HEK293 (cell line): ENCODE results near the gene NTRK3.

Experiments
- CTCF ChIA-PET: fragments of 350-600 bp; formaldehyde crosslinking; extraction: SDS; loops from one replicate; lab custom pipeline; 2021; ENCODE audit warnings: antibody characterized with exemption; lab: Yijun Ruan, JAX
- POLR2A ChIA-PET: fragments of 300-600 bp; formaldehyde crosslinking; extraction: SDS; loops from one replicate; lab custom pipeline; 2020; ENCODE audit warnings: antibody characterized with exemption, inconsistent platforms; lab: Yijun Ruan, JAX
- H3K27ac ChIP-seq: fragments of 200-500 bp; sonication (Bioruptor generic); 2 replicates; pipeline ENCODE4 v1.5.1; 2014; ENCODE audit warnings: low read depth, low read length, control low read depth, inconsistent platforms; ENCODE audit errors: extremely low read depth
- H3K36me3 ChIP-seq, 2 experiments: fragments of 200-500 bp in 1 of 2; sonication (Bioruptor generic) in 1 of 2; 1 replicate in 1 of 2; 2 replicates in 1 of 2; pipeline ENCODE4 v1.5.1; 2014 to 2017; ENCODE audit warnings: inconsistent platforms in 2 of 2, low read length in 2 of 2; ENCODE audit not compliant: control insufficient read depth in 2 of 2, insufficient read depth in 1 of 2
- H3K4me1 ChIP-seq: fragments of 200-500 bp; sonication (Bioruptor generic); 2 replicates; pipeline ENCODE4 v1.5.1; 2014; ENCODE audit warnings: mild to moderate bottlenecking, low read length, inconsistent platforms; ENCODE audit not compliant: control insufficient read depth, insufficient read depth
- H3K4me3 ChIP-seq: 2 replicates; pipeline ENCODE4 v1.5.1; 2011; ENCODE audit warnings: low read depth, mild to moderate bottlenecking, control low read depth, low read length, moderate library complexity
- H3K9me3 ChIP-seq: fragments of 200-500 bp; sonication (Bioruptor generic); 2 replicates; pipeline ENCODE4 v1.5.1; 2014; ENCODE audit warnings: low read depth, low read length, inconsistent platforms; ENCODE audit not compliant: control insufficient read depth, insufficient read depth
- GFI1B ChIP-seq: fragments of 450-650 bp; formaldehyde crosslinking; IDR thresholded peaks from 2 replicates; pipeline ENCODE4 v1.5.1; 2016; ENCODE audit warnings: missing biosample characterization, missing genetic modification characterization
- IKZF3 ChIP-seq: fragments of 450-650 bp; IDR thresholded peaks from 2 replicates; pipeline ENCODE4 v1.5.0; 2018; ENCODE audit warnings: missing biosample characterization, mild to moderate bottlenecking, missing genetic modification characterization, moderate library complexity
- ZBTB1 ChIP-seq: fragments of 450-650 bp; formaldehyde crosslinking; IDR thresholded peaks from 2 replicates; pipeline ENCODE4 v1.5.1; 2016; ENCODE audit warnings: missing biosample characterization, missing genetic modification characterization
- ZBTB7A ChIP-seq: fragments of 450-650 bp; formaldehyde crosslinking; IDR thresholded peaks from 2 replicates; pipeline ENCODE4 v1.5.1; 2016; ENCODE audit warnings: low read depth, missing biosample characterization, missing genetic modification characterization
- ZNF148 ChIP-seq: fragments of 450-650 bp; formaldehyde crosslinking; IDR thresholded peaks from 2 replicates; pipeline ENCODE4 v1.5.0; 2017; ENCODE audit warnings: missing biosample characterization, missing genetic modification characterization, borderline replicate concordance
- ZNF155 ChIP-seq: fragments of 450-650 bp; formaldehyde crosslinking; IDR thresholded peaks from 2 replicates; pipeline ENCODE4 v1.5.1; 2016; ENCODE audit warnings: missing biosample characterization, missing genetic modification characterization
- ZNF157 ChIP-seq: fragments of 450-650 bp; formaldehyde crosslinking; IDR thresholded peaks from 2 replicates; pipeline ENCODE4 v1.5.1; 2016; ENCODE audit warnings: missing biosample characterization, missing genetic modification characterization
- ZNF223 ChIP-seq: fragments of 450-650 bp; formaldehyde crosslinking; IDR thresholded peaks from 2 replicates; pipeline ENCODE4 v1.5.1; 2016; ENCODE audit warnings: missing biosample characterization, missing genetic modification characterization
- ZNF24 ChIP-seq: fragments of 450-650 bp; formaldehyde crosslinking; IDR thresholded peaks from 2 replicates; pipeline ENCODE4 v1.5.1; 2016; ENCODE audit warnings: missing biosample characterization, missing genetic modification characterization
- ZNF274 ChIP-seq, 2 experiments: fragments of 200-500 bp in 1 of 2; fragments of 450-650 bp in 1 of 2; sonication (Bioruptor generic) in 1 of 2; formaldehyde crosslinking in 1 of 2; IDR thresholded peaks; 2 replicates each; pipeline versions ENCODE4 v1.5.1 to v1.6.1; 2014 to 2016; ENCODE audit warnings: borderline replicate concordance in 1 of 2, inconsistent platforms in 1 of 2, low read length in 1 of 2, missing biosample characterization in 1 of 2, missing genetic modification characterization in 1 of 2
- ZNF37A ChIP-seq: fragments of 450-650 bp; IDR thresholded peaks from 2 replicates; pipeline ENCODE4 v1.5.1; 2018; ENCODE audit warnings: missing biosample characterization, missing genetic modification characterization
- ZNF513 ChIP-seq: fragments of 450-650 bp; IDR thresholded peaks from 2 replicates; pipeline ENCODE4 v1.5.1; 2018; ENCODE audit warnings: missing biosample characterization, missing genetic modification characterization
- ZNF549 ChIP-seq: fragments of 450-650 bp; IDR thresholded peaks from 2 replicates; pipeline ENCODE4 v1.5.1; 2018; ENCODE audit warnings: missing biosample characterization, missing genetic modification characterization, mild to moderate bottlenecking, inconsistent platforms, moderate library complexity
- ZNF596 ChIP-seq: fragments of 450-650 bp; IDR thresholded peaks from 2 replicates; pipeline ENCODE4 v1.5.0; 2018; ENCODE audit warnings: missing biosample characterization, mild to moderate bottlenecking, missing genetic modification characterization, moderate library complexity
- ZNF623 ChIP-seq: fragments of 450-650 bp; formaldehyde crosslinking; IDR thresholded peaks from 2 replicates; pipeline ENCODE4 v1.5.1; 2016; ENCODE audit warnings: missing biosample characterization, missing genetic modification characterization
- ZNF658 ChIP-seq: fragments of 450-650 bp; formaldehyde crosslinking; IDR thresholded peaks from 2 replicates; pipeline ENCODE4; 2016; ENCODE audit warnings: missing biosample characterization, missing genetic modification characterization
- ZNF660 ChIP-seq: fragments of 450-650 bp; IDR thresholded peaks from 2 replicates; pipeline ENCODE4 v1.5.1; 2018; ENCODE audit warnings: missing biosample characterization, mild to moderate bottlenecking, missing genetic modification characterization
- ZNF747 ChIP-seq: fragments of 450-650 bp; formaldehyde crosslinking; IDR thresholded peaks from 2 replicates; pipeline ENCODE4 v1.5.1; 2016; ENCODE audit warnings: missing biosample characterization, missing genetic modification characterization
- TF ChIP-seq, protein P1 (sequence below): fragments of 450-650 bp; formaldehyde crosslinking; IDR thresholded peaks from 2 replicates; pipeline ENCODE4 v1.5.1; 2016; ENCODE audit warnings: missing biosample characterization, missing genetic modification characterization
- TF ChIP-seq, protein P2 (sequence below): fragments of 450-650 bp; formaldehyde crosslinking; IDR thresholded peaks from 2 replicates; pipeline ENCODE4; 2016; ENCODE audit warnings: missing biosample characterization, missing genetic modification characterization

The NTRK3 gene

GRCh38 chr15:87910301-87910700, 346.2 kb downstream of the NTRK3 start:
- H3K36me3 ChIP-seq: no peaks in the 10 kb centered on the region

GRCh38 chr15:87907676-87908446, 348.7 kb downstream of the NTRK3 start:
- no peak overlapping the region for H3K27ac ChIP-seq
- ChIA-PET CTCF (no interaction called here), POLR2A (no interaction called here)
- no peaks in the 10 kb centered on the region for H3K4me1 ChIP-seq
- H3K4me3 ChIP-seq: no peak overlapping the region
- TF ChIP-seq ZNF658 (tag by site-specific recombination) (no peak), GFI1B (tag by site-specific recombination) (no peak), IKZF3 (tag by site-specific recombination) (no peak), ZNF549 (tag by site-specific recombination) (no peak), ZNF513 (tag by site-specific recombination) (no peak), ZNF223 (tag by site-specific recombination) (no peak), ZNF37A (no peak), ZNF274 (IDR thresholded peaks at IDR 0.05; ENCODE audit: low read length) (no peak), ZNF274 (tag by site-specific recombination; IDR thresholded peaks at IDR 0.05; ENCODE audit: borderline replicate concordance) (no peak), ZNF148 (tag by site-specific recombination) (no peak), ZNF24 (tag by site-specific recombination) (no peak), ZNF623 (tag by site-specific recombination) (no peak), ZNF660 (tag by site-specific recombination) (no peak), ZBTB7A (tag by site-specific recombination) (no peak), ZNF596 (no peak), ZNF157 (tag by site-specific recombination) (no peak), ZNF747 (tag by site-specific recombination) (no peak)
- TF ChIP-seq, protein P1, sequence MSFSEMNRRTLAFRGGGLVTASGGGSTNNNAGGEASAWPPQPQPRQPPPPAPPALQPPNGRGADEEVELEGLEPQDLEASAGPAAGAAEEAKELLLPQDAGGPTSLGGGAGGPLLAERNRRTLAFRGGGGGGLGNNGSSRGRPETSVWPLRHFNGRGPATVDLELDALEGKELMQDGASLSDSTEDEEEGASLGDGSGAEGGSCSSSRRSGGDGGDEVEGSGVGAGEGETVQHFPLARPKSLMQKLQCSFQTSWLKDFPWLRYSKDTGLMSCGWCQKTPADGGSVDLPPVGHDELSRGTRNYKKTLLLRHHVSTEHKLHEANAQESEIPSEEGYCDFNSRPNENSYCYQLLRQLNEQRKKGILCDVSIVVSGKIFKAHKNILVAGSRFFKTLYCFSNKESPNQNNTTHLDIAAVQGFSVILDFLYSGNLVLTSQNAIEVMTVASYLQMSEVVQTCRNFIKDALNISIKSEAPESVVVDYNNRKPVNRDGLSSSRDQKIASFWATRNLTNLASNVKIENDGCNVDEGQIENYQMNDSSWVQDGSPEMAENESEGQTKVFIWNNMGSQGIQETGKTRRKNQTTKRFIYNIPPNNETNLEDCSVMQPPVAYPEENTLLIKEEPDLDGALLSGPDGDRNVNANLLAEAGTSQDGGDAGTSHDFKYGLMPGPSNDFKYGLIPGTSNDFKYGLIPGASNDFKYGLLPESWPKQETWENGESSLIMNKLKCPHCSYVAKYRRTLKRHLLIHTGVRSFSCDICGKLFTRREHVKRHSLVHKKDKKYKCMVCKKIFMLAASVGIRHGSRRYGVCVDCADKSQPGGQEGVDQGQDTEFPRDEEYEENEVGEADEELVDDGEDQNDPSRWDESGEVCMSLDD (tag by site-specific recombination): no peak
- TF ChIP-seq, protein P2, sequence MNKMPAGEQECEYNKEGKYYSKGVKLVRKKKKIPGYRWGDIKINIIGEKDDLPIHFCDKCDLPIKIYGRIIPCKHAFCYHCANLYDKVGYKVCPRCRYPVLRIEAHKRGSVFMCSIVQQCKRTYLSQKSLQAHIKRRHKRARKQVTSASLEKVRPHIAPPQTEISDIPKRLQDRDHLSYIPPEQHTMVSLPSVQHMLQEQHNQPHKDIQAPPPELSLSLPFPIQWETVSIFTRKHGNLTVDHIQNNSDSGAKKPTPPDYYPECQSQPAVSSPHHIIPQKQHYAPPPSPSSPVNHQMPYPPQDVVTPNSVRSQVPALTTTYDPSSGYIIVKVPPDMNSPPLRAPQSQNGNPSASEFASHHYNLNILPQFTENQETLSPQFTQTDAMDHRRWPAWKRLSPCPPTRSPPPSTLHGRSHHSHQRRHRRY: no peak
- H3K36me3 ChIP-seq: no peaks in the 10 kb centered on the region
- H3K9me3 ChIP-seq: no peaks in the 10 kb centered on the region

More at GRCh38 chr15:87910301-87910700, 346.2 kb downstream of the NTRK3 start:
- H3K4me1 ChIP-seq: no peaks in the 10 kb centered on the region
- ChIA-PET CTCF (no interaction called here), POLR2A (no interaction called here)
- no peaks in the 10 kb centered on the region for H3K9me3 ChIP-seq
- no peak overlapping the region for H3K4me3 ChIP-seq
- TF ChIP-seq ZBTB1 (tag by site-specific recombination) (no peak), ZNF155 (no peak)
- H3K27ac ChIP-seq: no peak overlapping the region
